Colonic mucosa (tissue), 4 donors: ENCODE measurements around the gene DDIAS. TPM values are rescaled to one million over a fixed set of nuclear protein-coding genes. Genes with fewer than 3 reads are reported as not detected.

Source experiments
- DNase-seq: peaks from one replicate; pipeline ENCODE4 v3.0.0-alpha.2; 2020
- H3K27ac ChIP-seq: fragments of 200-600 bp; one replicate; pipeline ENCODE4 v1.8.0; 2021
- H3K27me3 ChIP-seq: fragments of 200-600 bp; one replicate; pipeline ENCODE4 v1.8.0; 2021
- H3K36me3 ChIP-seq: fragments of 200-600 bp; one replicate; pipeline ENCODE4 v1.8.0; 2021
- H3K4me1 ChIP-seq: fragments of 200-600 bp; one replicate; pipeline ENCODE4 v1.8.0; 2021; ENCODE audit warnings: mild to moderate bottlenecking
- H3K4me3 ChIP-seq: fragments of 200-600 bp; one replicate; pipeline ENCODE4 v1.8.0; 2021
- H3K9ac ChIP-seq, 2 donors: one replicate each; pipeline ENCODE4 v1.7.0; 2013; ENCODE audit warnings: control low read depth in 2 of 2, low read depth in 2 of 2, low read length in 2 of 2
- H3K9me3 ChIP-seq: fragments of 200-600 bp; one replicate; pipeline ENCODE4 v1.8.0; 2021
- intact Hi-C: fragments of 100-400 bp; cut with DNase I; formaldehyde crosslinking; loops from one replicate; pipeline ENCODE4 v1.14.1; 2022
- total RNA-seq, 2 donors: library from RNA; stranded (reverse); fragmentation: NEBNext Ultra II Directional in 1 of 2; extraction: Animal tissue kit (Norgen Biotek cat#: 25700) in 1 of 2; gene quantifications; one replicate each; pipeline ENCODE4 v1.2.1, GENCODE V29; 2021
- TF ChIP-seq, protein P1 (sequence below): fragments of 200-600 bp; IDR thresholded peaks from one replicate; pipeline ENCODE4 v1.8.0; 2022; ENCODE audit warnings: antibody characterized with exemption, mild to moderate bottlenecking
- donor health status: healthy.
- donor health status: DM: no; HTN: no; CAD: no.
- donor health status: DM: no; HTN: no; CAD: no.

The DDIAS gene
- total RNA-seq, 2 donors from 2014 or later, result 2.5 to 7.8 TPM

DNA sequence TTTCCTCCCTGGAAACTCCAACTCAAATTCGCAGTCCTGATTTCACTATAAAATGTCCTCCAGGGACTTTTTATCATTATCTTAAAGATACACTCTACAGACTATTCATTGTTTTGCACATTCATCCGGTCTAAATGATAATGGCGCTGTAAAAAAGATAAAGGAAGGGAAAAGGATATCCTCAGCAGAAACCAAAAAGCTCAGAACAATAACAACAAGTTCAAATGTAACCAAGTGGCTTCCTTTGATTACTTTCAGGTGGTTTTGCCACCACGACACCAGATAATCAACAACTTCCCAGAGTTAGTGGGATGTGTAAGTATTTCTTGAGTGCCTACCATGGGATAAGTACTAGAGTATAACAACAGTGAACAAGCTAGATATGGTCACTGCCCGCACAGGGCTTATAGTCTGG lies 27.6 kb upstream of the DDIAS start:
- H3K9me3 ChIP-seq, result no peaks in the 10 kb centered on the region
- TF ChIP-seq, protein P1, sequence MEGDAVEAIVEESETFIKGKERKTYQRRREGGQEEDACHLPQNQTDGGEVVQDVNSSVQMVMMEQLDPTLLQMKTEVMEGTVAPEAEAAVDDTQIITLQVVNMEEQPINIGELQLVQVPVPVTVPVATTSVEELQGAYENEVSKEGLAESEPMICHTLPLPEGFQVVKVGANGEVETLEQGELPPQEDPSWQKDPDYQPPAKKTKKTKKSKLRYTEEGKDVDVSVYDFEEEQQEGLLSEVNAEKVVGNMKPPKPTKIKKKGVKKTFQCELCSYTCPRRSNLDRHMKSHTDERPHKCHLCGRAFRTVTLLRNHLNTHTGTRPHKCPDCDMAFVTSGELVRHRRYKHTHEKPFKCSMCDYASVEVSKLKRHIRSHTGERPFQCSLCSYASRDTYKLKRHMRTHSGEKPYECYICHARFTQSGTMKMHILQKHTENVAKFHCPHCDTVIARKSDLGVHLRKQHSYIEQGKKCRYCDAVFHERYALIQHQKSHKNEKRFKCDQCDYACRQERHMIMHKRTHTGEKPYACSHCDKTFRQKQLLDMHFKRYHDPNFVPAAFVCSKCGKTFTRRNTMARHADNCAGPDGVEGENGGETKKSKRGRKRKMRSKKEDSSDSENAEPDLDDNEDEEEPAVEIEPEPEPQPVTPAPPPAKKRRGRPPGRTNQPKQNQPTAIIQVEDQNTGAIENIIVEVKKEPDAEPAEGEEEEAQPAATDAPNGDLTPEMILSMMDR, result no peak
- no peak overlapping the region for H3K27ac ChIP-seq
- no peaks in the 10 kb centered on the region for H3K36me3 ChIP-seq
- no peak overlapping the region for H3K9ac ChIP-seq
- no peak for DNase-seq
- intact Hi-C loops, result no loop called here
- no peaks in the 10 kb centered on the region for H3K27me3 ChIP-seq
- no peak overlapping the region for H3K4me3 ChIP-seq
- H3K4me1 ChIP-seq, result no peaks in the 10 kb centered on the region

DNA sequence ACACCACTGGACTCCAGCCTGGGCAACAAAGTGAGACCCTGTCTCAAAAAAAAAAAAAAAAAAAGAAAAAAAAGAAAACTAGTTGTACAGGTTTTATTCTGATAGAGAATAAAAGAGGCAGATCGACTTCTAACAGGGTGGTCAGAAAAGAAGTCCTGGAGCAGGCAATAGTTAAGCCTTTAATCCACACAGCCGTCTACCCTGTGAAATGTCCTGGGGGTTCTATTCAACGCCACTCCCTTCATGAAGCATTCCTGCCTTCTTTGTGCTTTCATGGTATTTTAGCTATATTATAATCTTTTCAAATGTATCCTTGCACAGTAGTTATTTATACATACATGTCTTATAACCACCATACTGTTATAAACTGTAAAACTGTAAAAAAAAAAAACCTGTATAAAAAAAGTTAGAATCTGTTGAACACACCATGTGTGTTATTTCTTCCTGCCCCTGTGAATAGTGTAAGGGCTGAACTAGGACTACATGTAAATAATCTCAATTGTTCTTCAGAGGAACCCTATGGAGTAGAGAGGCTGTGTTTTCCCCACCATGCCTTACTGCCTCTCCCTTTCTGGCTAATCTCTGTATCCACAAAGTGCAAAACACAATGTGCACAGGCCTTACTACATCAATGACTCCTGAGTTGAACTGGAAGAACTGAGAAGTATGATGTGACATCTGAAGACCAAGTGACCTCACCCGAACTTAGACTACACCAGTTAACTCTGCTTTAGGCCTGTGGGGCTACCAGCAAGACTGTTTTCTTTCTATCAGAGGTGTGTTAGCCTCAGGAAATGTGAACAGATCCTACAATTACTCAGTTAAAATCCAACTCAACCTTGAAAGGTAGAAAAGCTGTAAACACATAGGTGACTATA lies 26.7 kb upstream of the DDIAS start:
- H3K9ac ChIP-seq, result no peak overlapping the region
- H3K4me3 ChIP-seq, result no peak overlapping the region
- no peaks in the 10 kb centered on the region for H3K4me1 ChIP-seq
- TF ChIP-seq, protein P1, result no peak
- H3K27ac ChIP-seq, result no peak overlapping the region
- DNase-seq, result no peak
- H3K27me3 ChIP-seq, result no peaks in the 10 kb centered on the region
- H3K9me3 ChIP-seq, result no peaks in the 10 kb centered on the region
- H3K36me3 ChIP-seq, result no peaks in the 10 kb centered on the region
- intact Hi-C loops, result no loop called here

DNA sequence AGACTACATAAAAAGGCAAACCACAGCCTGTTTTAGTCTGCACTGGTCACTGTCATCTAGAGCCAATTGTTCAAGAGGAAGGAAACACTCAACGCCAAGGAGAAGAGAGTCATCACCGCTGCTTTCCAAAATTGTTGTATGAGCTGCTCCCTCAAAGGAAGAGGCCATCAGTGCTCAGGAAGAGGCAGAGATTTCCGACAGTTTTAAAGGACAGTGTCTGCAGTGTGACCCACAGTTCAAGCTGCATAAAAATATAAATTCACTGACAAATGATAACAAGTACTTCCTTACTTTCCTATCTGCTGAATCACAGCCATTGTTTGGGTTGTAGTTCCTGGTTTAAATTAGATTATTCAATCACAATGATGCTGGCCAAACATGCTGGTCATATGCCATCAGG lies 17.7 kb upstream of the DDIAS start:
- intact Hi-C loops, result no loop called here
- Histone ChIP-seq H3K36me3 (no peaks in the 10 kb centered on the region), H3K9ac (no peak overlapping the region), H3K27me3 (no peaks in the 10 kb centered on the region), H3K9me3 (no peaks in the 10 kb centered on the region), H3K27ac (no peak overlapping the region), H3K4me1 (no peaks in the 10 kb centered on the region), H3K4me3 (no peak overlapping the region)
- no peak for DNase-seq
- TF ChIP-seq, protein P1, result no peak

DNA sequence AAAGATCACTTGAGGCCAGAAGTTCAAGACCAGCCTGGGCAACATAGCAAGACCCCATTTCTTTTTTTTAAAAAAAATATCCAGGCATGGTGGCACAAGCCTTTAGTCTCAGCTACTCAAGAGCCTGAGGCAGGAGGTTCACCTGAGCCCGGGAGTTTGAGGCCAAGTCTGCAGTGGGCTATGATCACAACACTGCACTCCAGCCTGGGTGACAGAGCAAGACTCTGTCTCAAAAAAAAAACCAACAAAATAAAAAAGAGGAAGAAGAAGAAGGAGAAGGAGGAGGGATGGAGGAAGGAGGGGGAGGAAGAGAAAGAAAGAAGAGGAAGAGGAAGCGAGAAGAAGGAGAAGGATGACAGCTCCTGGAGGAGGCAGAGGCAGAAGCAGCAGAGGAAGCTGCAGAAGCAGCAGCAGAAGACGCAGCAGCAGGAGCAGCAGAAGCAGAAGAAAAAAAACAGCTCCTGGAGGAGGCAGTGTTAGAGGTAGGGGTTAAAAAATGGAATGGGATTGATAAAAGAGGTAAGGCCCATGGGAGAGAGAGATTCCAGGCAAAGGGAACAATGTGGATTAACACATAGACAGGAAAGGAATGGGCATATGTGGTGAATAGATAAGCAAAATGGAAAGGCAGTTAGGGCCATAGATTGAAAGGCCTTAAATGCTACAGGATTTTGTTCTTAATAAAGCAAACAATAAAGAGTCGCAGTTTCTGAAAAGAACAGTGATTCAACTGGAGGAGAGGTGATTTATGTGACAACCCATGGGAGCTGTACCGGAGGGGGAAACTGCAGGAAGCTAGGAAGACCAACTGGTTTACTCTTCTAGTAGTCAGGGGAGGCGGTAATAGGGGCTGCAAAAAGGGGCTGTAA lies 12.2 kb upstream of the DDIAS start:
- Histone ChIP-seq H3K4me1 (no peaks in the 10 kb centered on the region), H3K36me3 (no peaks in the 10 kb centered on the region), H3K9ac (no peak overlapping the region), H3K27ac (no peak overlapping the region), H3K4me3 (no peak overlapping the region), H3K9me3 (no peaks in the 10 kb centered on the region), H3K27me3 (no peaks in the 10 kb centered on the region)
- TF ChIP-seq, protein P1, result no peak
- intact Hi-C loops, result no loop called here
- DNase-seq, result no peak

DNA sequence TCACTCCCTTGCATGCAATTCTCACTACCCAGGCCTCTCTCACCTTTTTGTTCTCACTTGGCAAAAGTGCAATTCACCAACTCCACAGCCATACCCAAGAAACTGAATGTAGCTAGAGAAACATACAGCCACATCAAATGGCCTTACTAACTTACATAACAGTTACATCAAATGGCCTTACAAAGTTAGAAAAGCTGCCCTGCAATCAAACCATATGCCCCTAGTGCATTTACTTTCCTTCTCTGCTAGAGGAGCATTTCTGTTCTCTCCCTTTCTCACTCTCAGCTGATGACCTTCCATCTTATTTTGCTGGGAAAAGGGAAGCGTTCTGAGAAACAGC lies 11.6 kb upstream of the DDIAS start:
- DNase-seq, result no peak
- Histone ChIP-seq H3K4me1 (no peaks in the 10 kb centered on the region), H3K4me3 (no peak overlapping the region), H3K27me3 (no peaks in the 10 kb centered on the region), H3K9ac (no peak overlapping the region), H3K36me3 (no peaks in the 10 kb centered on the region), H3K27ac (no peak overlapping the region), H3K9me3 (no peaks in the 10 kb centered on the region)
- intact Hi-C loops, result no loop called here
- TF ChIP-seq, protein P1, result no peak
